GM21381 (cell line): Measurements from ENCODE around the gene EFNA5.

Source experiments
- ATAC-seq: cut with Tn5 transposase; IDR thresholded peaks from one replicate; pipeline ENCODE4 v1.9.1; 2021; ENCODE audit warnings: mild to moderate bottlenecking, moderate library complexity; ENCODE audit not compliant: unreplicated experiment

EFNA5 gene

DNA sequence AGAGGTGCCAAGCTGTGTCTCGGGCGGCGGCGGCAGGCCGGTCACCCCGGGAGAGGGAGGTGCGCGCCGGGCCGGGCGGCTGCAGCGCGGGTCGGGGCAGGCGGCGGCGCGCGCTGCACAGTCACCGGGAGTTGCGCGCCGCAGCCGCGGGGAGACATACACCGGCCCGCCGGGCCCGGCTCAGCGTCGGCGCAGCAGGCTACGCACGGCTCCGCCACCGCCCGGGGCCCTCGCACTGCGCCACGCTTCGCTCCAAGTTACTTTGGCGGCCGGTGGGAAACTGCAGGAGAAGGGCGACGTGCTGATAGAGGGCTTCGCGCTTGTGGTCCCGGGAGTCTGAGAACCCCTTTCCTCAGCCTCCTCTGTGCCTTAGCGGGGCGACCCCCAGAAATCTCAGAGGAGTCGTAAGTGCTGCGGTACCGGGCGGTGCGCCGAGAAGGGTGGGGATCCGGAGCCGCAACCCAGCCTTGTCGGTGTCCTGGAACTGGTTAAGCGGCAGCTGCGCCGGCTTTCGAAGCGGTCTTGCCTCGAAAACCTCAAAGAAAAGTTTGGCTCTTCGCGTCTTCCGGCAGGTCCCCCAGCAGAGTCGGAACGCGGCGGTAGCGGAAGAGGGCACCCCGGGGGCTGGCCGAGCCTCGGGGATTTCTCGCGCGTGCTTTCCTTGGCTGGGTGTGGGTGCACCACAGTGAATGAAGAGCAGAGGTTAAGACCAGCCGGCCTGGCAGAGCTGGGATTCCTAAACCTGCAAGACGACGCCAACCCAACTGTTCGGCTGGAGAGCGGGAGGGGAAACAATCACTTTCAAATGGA, at the start of gene EFNA5:
TSS of gene EFNA5 (minus strand) at position 6 of the 810 bp plus-strand sequence.
- ATAC-seq, result peak; percentile 35

DNA sequence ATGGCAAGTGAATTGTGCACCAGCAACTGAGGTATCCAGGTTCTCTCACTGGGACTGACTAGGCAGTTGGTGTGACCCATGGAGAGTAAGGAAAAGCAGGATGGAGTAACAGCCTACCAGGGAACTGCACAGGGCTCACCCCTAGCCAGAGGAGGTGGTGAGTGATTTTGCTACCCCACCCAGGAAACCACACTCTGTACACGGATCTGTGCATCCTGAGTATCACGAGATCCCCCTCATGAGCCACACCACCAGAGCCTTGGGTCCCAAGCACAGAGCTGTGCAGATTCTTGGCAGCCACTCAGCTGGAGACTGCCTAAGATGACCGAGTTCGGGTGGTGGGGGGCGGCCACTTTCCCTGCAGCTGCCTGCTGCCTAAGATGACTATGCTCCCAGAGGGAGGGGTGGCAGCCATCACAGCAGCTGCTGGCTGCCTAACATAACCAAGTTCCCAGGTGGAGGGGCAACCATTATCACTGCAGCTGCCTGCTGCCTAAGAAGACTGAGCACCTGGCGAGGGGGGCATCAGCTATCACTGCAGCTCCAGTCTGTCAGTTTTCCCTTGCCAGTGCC, 48.4 kb upstream of the EFNA5 start:
- ATAC-seq, result no peak

DNA sequence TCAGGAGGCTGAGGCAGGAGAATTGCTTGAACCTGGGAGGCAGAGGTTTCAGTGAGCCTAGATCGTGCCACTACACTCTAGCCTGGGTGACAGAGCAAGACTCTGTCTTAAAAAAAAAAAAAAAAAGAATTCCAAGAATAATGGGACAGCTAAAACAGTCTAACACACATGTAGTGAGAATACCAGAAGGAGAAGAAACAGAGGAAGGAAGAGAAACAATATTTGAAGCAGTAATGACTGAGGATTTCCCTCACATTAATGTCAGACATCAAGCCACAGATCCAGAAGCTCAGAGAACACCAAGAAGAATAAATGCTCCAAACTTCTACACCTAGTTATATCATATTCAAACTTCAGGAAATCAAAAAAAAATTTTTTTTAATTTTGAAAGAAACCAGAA, 47.1 kb upstream of the EFNA5 start:
- no peak for ATAC-seq

DNA sequence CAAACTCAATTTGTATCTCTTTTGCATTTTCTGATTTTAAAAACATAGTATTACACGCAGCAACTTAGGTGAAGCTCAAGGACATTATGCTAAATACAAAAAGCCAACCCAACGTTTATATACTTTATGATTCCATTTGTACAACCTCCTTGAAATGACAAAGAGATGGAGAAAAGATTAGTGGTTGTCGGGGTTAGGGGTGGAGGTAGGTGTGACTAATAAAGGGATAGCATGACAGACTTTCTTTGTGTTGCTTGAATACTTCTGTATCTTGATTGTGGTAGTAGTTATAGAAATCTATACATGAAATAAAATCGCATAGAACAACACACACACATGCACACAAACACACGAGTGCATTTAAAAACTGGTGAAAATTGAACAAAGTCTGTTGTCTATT, 42.5 kb upstream of the EFNA5 start:
- ATAC-seq, result no peak

DNA sequence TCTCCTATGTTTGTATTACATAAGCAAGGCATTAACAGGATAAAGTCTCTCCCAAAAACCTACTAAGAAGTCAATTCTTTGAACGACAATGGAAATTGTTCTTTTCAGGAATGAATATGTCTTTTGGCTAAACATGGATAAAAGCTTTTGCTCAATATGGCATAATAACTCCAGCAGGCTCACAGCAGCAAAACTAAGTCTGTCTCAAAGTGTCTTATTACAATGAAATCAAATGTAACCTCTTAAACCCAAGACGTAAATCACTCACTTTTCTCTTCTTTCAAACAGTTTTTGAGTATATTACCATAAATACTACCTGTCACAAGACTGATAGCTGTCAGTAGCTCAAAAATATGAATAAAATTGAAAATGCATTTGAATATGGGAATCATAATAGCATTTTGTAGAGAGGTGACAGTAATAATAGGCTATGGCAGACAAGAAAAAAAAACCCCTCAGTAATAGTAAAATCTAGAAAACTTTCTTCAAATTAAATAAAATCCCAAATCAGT, 41.7 kb upstream of the EFNA5 start:
- no peak for ATAC-seq

DNA sequence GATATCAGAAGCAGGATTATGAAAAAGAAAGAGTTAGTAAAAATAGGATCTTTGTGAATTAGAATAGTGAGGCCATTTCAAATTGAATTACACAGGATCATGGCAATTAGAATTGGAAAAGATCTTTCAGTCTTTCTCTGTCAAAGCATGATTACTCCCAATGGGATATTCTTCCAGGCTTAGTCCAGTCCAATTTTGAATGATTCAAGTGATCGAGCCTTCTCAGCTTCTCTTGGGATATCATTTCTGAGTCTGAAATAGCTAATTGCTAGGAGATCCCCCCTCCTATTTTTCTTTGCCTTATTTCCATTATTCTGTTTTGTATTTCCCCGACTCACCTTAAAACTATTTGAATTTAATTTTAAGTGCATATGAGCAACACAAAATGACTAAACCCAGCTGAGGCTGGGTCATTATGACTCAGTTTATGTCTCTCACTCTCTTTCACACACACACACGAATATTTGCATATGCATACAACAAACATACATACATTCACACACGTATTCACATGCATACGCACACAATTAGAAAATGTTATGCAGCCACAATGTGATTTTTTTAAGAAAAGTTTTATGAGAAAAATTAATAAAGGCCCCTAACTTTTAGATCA, 34.8 kb upstream of the EFNA5 start:
- ATAC-seq, result no peak

DNA sequence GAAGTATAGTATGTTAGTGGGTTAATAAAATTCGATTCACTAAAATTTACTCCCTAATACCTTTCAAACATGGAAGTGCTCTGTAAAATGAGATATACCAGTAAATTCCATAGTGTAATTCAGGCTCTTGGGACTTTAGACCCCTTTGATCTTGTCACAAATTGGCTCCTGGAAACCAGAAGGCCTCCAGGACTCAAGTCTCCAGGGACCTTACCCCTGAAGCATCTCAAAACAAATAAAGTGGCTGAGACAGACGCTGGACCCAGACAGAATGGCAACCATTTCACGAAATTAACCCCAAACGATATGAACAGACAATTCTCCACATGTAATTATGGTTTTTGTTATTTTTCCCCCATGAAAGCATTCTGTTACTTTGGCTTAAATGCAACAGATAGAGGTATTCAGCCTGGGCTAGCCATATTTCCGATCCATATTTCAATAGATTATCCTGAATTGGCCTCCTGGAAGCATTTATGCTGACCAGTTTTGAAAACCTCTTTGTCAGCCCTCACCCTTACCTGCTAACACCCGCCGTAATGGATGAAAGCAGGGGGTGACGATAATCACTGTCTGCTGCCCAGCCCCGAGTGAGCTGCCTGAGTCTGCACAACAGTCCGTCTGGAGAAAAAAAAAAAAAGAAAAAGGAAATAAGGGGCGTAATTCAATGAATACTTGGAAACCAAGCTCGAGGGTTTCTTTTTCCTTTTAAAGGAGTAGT, 34.1 kb upstream of the EFNA5 start:
- no peak for ATAC-seq

DNA sequence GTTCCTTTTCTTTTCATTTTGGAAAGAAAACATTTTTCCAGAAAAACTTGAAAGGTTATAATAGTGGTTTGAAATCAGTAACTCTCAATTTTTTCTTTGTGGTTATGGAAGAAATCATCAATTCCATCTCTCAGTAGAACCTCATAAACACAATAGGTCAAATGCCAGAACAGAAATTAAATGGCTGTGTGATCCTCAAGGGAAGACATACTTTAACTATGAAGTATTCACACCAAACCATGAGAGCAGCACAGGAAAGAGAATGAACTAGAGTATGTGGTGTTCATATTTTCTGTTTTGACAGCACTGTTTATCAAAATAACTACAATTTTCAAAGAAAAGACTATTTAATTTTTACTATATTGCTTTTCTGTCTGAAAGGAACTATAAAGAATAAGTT, 29.7 kb upstream of the EFNA5 start:
- no peak for ATAC-seq

DNA sequence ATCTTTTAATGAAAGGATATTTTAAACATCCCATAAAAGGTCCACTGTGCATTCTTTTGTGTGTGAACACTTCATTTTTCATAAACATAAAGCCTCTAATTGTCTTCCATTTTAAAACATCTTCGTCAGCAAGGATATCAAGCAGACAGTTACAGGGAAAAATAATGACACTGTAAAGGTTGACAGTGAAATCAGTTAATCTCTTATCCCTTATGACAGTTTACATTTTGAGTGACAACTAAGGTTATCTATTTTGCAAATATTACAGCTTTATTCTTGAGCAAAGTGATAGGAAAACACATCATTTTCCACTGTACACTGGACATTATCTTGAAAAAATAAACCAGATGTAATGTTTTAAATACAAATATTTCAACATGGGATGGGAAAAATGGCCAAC, 28.7 kb upstream of the EFNA5 start:
- ATAC-seq, result no peak

DNA sequence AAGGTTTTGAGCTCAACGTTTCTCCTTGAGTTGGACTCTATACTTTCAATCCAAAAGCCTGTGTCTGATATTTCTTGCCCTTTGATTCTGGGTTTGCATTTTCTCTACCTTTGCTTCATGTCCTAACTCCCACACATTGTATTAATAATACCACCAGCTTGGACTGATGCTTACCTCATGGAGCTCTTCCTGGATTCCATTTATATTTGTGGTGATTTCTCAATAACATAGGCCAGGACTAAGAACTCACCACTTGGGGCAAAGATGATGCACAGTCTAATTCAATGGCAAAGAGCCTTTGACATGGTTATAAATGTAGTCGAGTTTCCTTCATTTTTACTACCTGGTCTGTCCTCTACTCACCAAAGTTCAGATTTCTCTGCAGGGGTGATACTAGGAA, 27.5 kb upstream of the EFNA5 start:
- ATAC-seq, result no peak

DNA sequence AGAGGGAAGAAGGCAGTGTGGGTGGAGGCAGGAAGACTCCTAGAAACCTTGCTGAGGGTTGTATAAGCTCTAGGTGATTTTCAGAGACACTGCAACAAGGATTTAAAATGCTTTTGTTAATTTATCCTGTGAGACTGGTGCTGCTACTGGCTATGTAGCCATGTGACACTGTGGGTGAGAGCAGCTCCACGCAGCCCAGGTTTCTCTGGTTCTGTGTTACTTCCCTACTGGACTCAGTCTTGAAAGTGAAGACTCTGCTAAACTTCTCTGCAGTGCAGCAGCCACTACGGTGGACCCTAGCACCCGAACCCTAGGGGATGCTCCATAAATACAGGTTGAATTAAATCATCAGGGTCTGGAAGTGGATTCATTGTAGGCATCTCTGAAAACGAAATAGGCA, 25.8 kb upstream of the EFNA5 start:
- no peak for ATAC-seq

DNA sequence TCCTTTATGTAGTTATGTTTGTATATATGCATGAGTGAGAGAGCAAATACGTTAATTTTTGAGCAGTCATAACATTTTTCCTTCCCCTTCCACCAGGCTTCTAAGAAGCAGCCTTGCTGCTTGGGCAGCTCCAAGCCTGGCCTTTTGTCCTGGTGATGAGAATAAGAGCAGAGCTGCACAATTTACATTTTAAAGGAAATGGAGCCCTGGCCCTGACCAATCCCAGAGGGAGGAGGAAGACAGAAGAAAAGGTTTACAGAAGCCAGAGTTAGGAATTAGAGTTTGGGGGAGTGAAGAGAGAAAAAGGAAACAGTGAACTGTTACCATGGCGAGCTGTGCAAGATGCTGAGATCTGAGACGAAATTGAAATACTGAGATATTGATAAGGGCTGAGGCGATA, 25.3 kb upstream of the EFNA5 start:
- no peak for ATAC-seq

DNA sequence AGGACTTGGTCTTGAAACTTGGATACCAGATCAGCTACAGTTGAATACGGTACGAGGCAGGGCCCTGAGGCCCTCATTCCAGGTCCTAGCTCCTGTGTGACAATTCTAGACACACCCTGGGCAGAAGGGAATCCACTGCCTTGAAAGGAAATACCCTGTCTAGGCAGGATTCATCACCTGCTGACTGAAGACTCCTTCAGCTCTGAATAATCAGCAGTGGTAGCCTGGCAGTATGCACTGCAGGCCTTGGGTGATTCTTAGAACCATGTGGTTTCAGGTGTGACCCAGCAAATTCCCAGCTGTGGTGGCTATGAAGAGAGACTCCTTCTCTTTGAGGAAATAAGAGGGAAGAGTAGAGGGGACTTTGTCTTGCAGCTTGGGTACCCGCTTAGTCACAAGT, 17.2 kb upstream of the EFNA5 start:
- no peak for ATAC-seq

DNA sequence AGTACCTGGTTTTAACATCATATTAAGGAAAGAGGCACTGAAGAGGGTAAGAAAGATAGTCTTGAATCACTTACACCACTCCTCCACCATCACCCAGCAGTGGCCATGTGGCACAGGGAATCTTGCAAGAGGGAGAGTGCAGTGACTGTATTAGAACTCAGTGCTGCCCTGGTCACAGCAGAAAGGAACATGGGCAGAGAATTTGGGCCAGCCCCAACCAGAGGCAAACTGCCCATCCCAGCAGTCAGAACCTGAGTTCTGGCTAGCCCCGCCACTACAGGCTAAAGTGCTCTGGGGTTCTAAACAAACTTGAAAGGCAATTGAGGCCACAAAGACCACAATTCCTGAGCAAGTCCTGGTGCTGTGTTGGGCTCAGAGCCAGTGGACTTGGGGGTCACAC, 16.7 kb upstream of the EFNA5 start:
- no peak for ATAC-seq

DNA sequence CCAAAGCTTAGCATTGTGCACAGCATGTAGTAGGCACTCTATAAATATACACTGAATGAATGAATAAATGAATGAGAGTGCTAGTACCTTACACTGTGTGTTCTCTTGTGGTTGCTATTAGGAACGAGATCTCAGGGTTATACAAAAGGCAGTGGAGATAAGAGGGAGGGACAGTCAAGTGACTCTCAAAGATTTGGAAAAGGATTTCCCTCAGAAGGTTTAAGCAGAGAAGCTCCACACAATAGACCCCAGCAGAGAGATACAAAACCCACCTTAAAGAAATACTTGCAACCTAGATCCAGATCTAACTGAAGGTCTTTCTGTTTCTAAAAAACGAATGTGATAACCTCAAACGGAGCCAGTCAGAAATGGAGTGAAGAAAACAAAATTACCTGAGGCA, 11.8 kb upstream of the EFNA5 start:
- no peak for ATAC-seq

DNA sequence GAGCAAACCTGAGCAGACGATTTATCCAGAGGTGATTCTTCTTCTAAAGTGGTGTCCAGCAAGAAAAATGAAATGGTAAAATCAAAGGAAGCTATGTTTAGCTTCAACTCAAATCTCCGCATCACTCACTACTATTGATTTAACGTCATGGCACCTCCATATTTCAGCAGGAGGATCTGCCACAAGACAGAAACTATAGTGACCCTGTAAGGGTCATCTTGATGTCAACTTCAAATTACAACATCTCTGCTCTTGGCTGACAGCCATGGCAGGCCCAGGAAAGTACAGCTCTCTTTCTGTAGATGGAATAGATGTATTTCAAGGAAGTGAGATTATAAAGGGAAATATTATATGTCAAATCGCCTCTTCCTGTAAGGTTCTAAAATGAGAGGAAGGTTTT, 10.1 kb upstream of the EFNA5 start:
- ATAC-seq, result no peak

DNA sequence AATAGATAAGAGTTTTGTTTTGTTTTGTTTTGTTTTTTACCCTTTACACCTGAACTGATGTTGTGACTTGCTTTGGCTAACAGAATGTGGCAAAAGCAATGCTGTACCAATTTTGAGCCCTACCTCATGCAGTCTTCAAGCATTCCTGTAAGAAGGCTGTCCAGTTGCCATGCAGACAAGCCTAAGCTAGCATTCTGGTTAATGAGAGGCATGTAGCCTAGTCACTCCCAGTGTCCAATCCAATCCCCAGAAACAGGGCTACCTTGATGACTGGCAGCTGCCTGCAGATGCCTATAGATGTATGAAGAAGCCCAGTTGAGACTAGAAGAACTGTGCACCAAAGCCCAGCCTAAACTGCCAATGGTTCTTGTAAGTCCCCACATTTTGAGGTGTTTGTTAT, 9.4 kb upstream of the EFNA5 start:
- no peak for ATAC-seq

DNA sequence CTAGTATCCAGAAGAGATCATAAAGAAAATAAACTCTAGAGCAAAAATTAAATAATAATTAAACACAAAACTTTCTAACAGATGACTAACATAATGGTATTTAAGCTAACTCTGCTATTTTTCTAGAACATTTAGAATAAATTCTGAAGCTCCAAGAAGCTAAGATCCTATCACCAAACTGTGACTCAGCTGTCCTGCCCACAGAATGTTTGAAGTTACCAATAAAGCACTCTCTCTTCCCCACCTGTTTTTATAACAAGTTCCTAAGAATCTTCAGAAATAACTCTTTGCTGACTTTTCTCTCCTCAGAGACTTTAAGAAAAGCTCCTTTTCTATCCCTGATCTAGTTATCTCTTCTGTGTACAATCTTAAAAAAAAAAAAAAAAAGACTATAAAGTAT, 6.0 kb upstream of the EFNA5 start:
- ATAC-seq, result no peak

DNA sequence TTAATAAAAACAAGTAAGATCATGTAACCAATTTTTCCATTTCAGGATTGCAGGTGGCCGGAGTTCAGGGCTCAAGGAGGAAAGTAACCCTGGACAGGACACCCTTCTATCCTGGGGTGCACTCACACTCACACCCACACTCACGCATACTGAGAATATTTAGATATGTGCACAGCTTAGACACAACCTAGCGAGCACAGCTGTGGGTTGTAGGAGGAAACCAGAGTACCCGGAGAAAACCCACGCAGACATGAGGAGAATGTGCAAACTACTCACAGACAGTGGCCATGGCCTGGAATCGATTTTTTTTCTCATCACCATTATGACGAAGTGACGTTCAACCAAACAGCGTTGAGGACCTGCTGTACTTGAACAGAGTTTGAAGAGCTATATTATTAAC, 4.5 kb upstream of the EFNA5 start:
- ATAC-seq, result no peak

DNA sequence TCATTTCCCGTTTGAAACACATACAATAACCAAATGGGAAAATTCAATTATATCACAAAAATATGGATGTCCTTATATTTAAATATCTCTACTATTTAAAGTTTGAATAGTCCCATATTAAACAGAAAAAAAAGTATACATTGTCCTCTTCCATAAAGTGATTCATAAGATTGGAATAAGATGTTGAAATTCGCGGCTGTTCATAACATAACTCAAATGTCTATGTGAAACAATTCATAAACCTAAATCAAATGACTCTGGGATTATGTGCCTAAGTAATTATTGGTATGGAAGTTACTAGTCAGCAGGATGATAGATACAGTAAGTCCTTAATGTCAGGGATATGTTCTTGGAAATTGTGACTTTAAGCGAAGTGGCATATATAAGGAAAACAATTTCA, 3.9 kb upstream of the EFNA5 start:
- no peak for ATAC-seq

DNA sequence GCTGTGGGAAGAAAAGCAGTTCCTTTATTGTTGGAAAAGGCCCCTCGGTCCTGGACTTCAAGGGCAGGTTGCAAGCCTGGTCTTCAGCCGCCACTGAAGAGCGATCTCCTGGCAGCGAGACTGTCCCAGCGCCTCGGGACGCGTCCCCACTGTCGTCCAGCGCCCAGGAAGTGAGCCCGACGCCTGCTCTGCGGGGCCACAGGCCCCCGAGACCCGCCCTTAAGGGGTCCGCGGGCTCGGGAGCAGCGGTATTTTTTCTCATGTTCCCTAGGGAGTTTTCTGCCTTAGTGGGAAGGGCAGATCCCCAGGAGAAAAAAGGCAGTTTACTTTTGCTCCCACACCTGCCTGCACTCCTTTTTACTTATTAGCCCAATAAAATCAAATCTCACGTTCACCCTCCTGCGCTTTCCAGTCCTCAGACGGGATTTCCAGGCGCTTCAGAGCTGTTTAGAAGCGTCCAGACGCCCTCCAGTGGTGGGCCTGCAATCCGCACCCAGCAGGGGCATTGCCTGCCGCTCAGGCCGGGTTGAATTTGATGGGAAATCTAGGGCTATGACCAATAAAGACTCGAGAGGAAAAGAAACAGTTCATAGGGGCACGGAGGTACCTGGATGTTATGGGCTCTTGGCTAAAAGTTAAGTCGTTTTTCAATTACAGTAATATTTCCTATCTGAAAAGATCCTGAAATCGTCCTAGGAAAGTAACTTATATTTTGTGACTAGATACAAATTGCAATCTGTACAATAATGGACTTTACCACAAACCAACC, 2.8 kb upstream of the EFNA5 start:
- peak; percentile 70 for ATAC-seq
